GM12878 (cell line): Measurements from ENCODE around the gene PDE1C.

Source experiments
- CHD2 ChIP-seq: IDR thresholded peaks from 2 replicates; pipeline ENCODE4 v1.6.1; 2011; ENCODE audit warnings: low read depth, low read length, improper control_type of control experiment, borderline replicate concordance
- DPF2 ChIP-seq: fragments of 450-650 bp; IDR thresholded peaks from 2 replicates; pipeline ENCODE4 v1.6.1; 2017; ENCODE audit warnings: mild to moderate bottlenecking
- EZH2 ChIP-seq: IDR thresholded peaks from 2 replicates; pipeline ENCODE4 v1.6.1; 2012; ENCODE audit warnings: low read depth, mild to moderate bottlenecking, control low read depth, inconsistent platforms, low read length, borderline replicate concordance; ENCODE audit not compliant: control insufficient read depth
- FOS ChIP-seq: IDR thresholded peaks from 3 replicates; pipeline ENCODE4 v1.6.1; 2011; ENCODE audit warnings: borderline replicate concordance; ENCODE audit not compliant: insufficient read length; ENCODE audit errors: extremely low read depth
- FOXK2 ChIP-seq: fragments of 450-650 bp; IDR thresholded peaks from 2 replicates; pipeline ENCODE4 v1.6.1; 2017; ENCODE audit warnings: mild to moderate bottlenecking, moderate library complexity
- MEF2B ChIP-seq: fragments of 450-650 bp; IDR thresholded peaks from 2 replicates; pipeline ENCODE4 v1.6.1; 2018; ENCODE audit warnings: mild to moderate bottlenecking, moderate library complexity; ENCODE audit not compliant: partially characterized antibody, poor library complexity, severe bottlenecking
- NRF1 ChIP-seq: conservative IDR thresholded peaks from 2 replicates; pipeline ENCODE4 v1.6.1; 2011; ENCODE audit warnings: mild to moderate bottlenecking, low read depth, low read length, improper control_type of control experiment
- POLR2A ChIP-seq: IDR thresholded peaks from 2 replicates; pipeline ENCODE4 v1.6.1; 2011; ENCODE audit warnings: low read depth, mild to moderate bottlenecking, low read length
- RAD21 ChIP-seq: IDR thresholded peaks from 2 replicates; pipeline ENCODE4 v1.6.1; 2011; ENCODE audit warnings: mild to moderate bottlenecking, low read depth, low read length, moderate library complexity; ENCODE audit not compliant: insufficient read depth
- SIN3A ChIP-seq: IDR thresholded peaks from 2 replicates; pipeline ENCODE4 v1.6.1; 2012; ENCODE audit warnings: low read depth, low read length, improper control_type of control experiment
- TAF1 ChIP-seq: IDR thresholded peaks from 2 replicates; pipeline ENCODE4 v1.6.1; 2011; ENCODE audit warnings: mild to moderate bottlenecking, low read depth, low read length, borderline replicate concordance
- TF ChIP-seq, protein P1 (sequence below): fragments of 450-650 bp; IDR thresholded peaks from 2 replicates; pipeline ENCODE4 v1.6.1; 2018; ENCODE audit warnings: borderline replicate concordance, mild to moderate bottlenecking; ENCODE audit not compliant: partially characterized antibody
- TF ChIP-seq, protein P2 (sequence below), 3 experiments: IDR thresholded peaks in 2 of 3; conservative IDR thresholded peaks in 1 of 3; 2 replicates each; pipeline ENCODE4 v1.5.1; 2011; ENCODE audit warnings: low read depth in 3 of 3, low read length in 3 of 3, mild to moderate bottlenecking in 3 of 3, control low read depth in 2 of 3, moderate library complexity in 2 of 3, inconsistent platforms in 1 of 3, mixed read lengths in 1 of 3; ENCODE audit not compliant: control insufficient read depth in 2 of 3, insufficient read depth in 1 of 3; ENCODE audit errors: extremely low read depth in 1 of 3
- TF ChIP-seq, protein P3 (sequence below): IDR thresholded peaks from 2 replicates; pipeline ENCODE4 v1.6.1; 2012; ENCODE audit warnings: low read depth, low read length, improper control_type of control experiment

- TF ChIP-seq EZH2 = no peak
- TF ChIP-seq TAF1 = no peak
- TF ChIP-seq, protein P1, sequence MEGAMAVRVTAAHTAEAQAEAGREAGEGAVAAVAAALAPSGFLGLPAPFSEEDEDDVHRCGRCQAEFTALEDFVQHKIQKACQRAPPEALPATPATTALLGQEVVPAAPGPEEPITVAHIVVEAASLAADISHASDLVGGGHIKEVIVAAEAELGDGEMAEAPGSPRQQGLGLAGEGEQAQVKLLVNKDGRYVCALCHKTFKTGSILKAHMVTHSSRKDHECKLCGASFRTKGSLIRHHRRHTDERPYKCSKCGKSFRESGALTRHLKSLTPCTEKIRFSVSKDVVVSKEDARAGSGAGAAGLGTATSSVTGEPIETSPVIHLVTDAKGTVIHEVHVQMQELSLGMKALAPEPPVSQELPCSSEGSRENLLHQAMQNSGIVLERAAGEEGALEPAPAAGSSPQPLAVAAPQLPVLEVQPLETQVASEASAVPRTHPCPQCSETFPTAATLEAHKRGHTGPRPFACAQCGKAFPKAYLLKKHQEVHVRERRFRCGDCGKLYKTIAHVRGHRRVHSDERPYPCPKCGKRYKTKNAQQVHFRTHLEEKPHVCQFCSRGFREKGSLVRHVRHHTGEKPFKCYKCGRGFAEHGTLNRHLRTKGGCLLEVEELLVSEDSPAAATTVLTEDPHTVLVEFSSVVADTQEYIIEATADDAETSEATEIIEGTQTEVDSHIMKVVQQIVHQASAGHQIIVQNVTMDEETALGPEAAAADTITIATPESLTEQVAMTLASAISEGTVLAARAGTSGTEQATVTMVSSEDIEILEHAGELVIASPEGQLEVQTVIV = no peak
- TF ChIP-seq, protein P2, sequence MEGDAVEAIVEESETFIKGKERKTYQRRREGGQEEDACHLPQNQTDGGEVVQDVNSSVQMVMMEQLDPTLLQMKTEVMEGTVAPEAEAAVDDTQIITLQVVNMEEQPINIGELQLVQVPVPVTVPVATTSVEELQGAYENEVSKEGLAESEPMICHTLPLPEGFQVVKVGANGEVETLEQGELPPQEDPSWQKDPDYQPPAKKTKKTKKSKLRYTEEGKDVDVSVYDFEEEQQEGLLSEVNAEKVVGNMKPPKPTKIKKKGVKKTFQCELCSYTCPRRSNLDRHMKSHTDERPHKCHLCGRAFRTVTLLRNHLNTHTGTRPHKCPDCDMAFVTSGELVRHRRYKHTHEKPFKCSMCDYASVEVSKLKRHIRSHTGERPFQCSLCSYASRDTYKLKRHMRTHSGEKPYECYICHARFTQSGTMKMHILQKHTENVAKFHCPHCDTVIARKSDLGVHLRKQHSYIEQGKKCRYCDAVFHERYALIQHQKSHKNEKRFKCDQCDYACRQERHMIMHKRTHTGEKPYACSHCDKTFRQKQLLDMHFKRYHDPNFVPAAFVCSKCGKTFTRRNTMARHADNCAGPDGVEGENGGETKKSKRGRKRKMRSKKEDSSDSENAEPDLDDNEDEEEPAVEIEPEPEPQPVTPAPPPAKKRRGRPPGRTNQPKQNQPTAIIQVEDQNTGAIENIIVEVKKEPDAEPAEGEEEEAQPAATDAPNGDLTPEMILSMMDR (IDR thresholded peaks at IDR 0.05 in 2 of 3, conservative IDR thresholded peaks at IDR 0.05 in 1 of 3; ENCODE audit: control insufficient read depth in 2 of 3, extremely low read depth in 1 of 3, insufficient read depth in 1 of 3, low read depth in 3 of 3, low read length in 3 of 3) = no peak
- TF ChIP-seq CHD2 = no peak
- no peak for TF ChIP-seq DPF2
- TF ChIP-seq MEF2B = no peak
- TF ChIP-seq NRF1 = no peak
- no peak for TF ChIP-seq RAD21
- TF ChIP-seq POLR2A = no peak
- TF ChIP-seq, protein P3, sequence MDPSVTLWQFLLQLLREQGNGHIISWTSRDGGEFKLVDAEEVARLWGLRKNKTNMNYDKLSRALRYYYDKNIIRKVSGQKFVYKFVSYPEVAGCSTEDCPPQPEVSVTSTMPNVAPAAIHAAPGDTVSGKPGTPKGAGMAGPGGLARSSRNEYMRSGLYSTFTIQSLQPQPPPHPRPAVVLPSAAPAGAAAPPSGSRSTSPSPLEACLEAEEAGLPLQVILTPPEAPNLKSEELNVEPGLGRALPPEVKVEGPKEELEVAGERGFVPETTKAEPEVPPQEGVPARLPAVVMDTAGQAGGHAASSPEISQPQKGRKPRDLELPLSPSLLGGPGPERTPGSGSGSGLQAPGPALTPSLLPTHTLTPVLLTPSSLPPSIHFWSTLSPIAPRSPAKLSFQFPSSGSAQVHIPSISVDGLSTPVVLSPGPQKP = no peak
- no peak for TF ChIP-seq SIN3A
- TF ChIP-seq FOXK2 = no peak
- no peak for TF ChIP-seq FOS
Observed at GRCh38 chr7:31702354-31702753, 367.9 kb downstream of the PDE1C start.
